A549 (cell line): ENCODE results near the gene CDKN2D. TPM values are rescaled to one million over a fixed set of nuclear protein-coding genes. Genes with fewer than 3 reads are reported as not detected.

ENCODE experiments used
- ATAC-seq, 2 experiments: fragments of 200-7000 bp in 1 of 2; fragments of >200 bp in 1 of 2; cut with Nextera tagmentation in 1 of 2; cut with Tn5 transposase in 1 of 2; 3 replicates each; pipeline versions ENCODE4 v1.8.0 to v1.9.1; 2018 to 2020; ENCODE audit warnings: mild to moderate bottlenecking in 1 of 2, moderate library complexity in 1 of 2
- CTCF ChIA-PET: fragments of 300-600 bp; sonication (Branson Sonifier 250); formaldehyde crosslinking; extraction: SDS; loops from one replicate; lab custom pipeline; 2021; ENCODE audit warnings: antibody characterized with exemption, inconsistent platforms; lab: Yijun Ruan, JAX
- POLR2A ChIA-PET: fragments of 350-600 bp; formaldehyde crosslinking; extraction: SDS; loops from one replicate; lab custom pipeline; 2021; ENCODE audit warnings: antibody characterized with exemption, inconsistent platforms; lab: Yijun Ruan, JAX
- DNase-seq, 2 experiments: peaks; one replicate each; pipeline versions ENCODE4 v3.0.0 to v3.0.0-alpha.2; 2011 to 2016; ENCODE audit warnings: low read depth in 1 of 2, low spot score in 1 of 2
- FAIRE-seq: peaks from 2 replicates; lab custom pipeline; 2011; peaks lifted over from hg19 to GRCh38; lab: Jason Lieb, UNC
- H3K27ac ChIP-seq, 2 experiments: fragments of >200 bp; sonication (Bioruptor Twin); formaldehyde crosslinking; 3 replicates each; pipeline ENCODE4 v1.5.1; 2016 to 2017
- H3K4me1 ChIP-seq: fragments of >200 bp; sonication (Bioruptor Twin); formaldehyde crosslinking; 3 replicates; pipeline ENCODE4 v1.6.1; 2016
- H3K4me2 ChIP-seq: fragments of >200 bp; sonication (Bioruptor Twin); formaldehyde crosslinking; 3 replicates; pipeline ENCODE4 v1.6.1; 2016
- H3K4me3 ChIP-seq: fragments of >200 bp; sonication (Bioruptor Twin); formaldehyde crosslinking; 3 replicates; pipeline ENCODE4 v1.5.1; 2016
- H3K9me3 ChIP-seq: fragments of >200 bp; sonication (Bioruptor Twin); formaldehyde crosslinking; 3 replicates; pipeline ENCODE4 v1.6.1; 2016
- ATOH8 ChIP-seq: fragments of 250-450 bp; sonication (Bioruptor Pico); IDR thresholded peaks from 2 replicates; pipeline ENCODE4 v1.5.0; 2020; ENCODE audit warnings: low read depth, mild to moderate bottlenecking, moderate library complexity
- BCL3 ChIP-seq: fragments of >200 bp; sonication (Bioruptor Twin); formaldehyde crosslinking; IDR thresholded peaks from 3 replicates; pipeline ENCODE4 v1.6.1; 2016
- CBX2 ChIP-seq: fragments of 200-600 bp; sonication (generic); IDR thresholded peaks from 2 replicates; pipeline ENCODE4 v1.6.1; 2016; ENCODE audit warnings: low read depth, mild to moderate bottlenecking, borderline replicate concordance
- E2F6 ChIP-seq: IDR thresholded peaks from 2 replicates; pipeline ENCODE4 v1.6.1; 2012; ENCODE audit warnings: low read depth, borderline replicate concordance
- EHF ChIP-seq: fragments of 250-450 bp; sonication (Bioruptor Pico); IDR thresholded peaks from 2 replicates; pipeline ENCODE4 v1.5.0; 2020; ENCODE audit warnings: mild to moderate bottlenecking
- ESRRA ChIP-seq: fragments of 150-350 bp; IDR thresholded peaks from 2 replicates; pipeline ENCODE4 v1.6.1; 2014; ENCODE audit warnings: mild to moderate bottlenecking, low read length, borderline replicate concordance
- HDAC2 ChIP-seq: fragments of 200-600 bp; sonication (generic); IDR thresholded peaks from 2 replicates; pipeline ENCODE4 v1.6.1; 2016
- HEYL ChIP-seq: fragments of 250-450 bp; sonication (Bioruptor Pico); IDR thresholded peaks from 2 replicates; pipeline ENCODE4 v1.8.0; 2021; ENCODE audit warnings: mild to moderate bottlenecking, moderate library complexity
- HOXA7 ChIP-seq: fragments of 250-450 bp; sonication (Bioruptor Pico); IDR thresholded peaks from 2 replicates; pipeline ENCODE4 v1.5.0; 2020; ENCODE audit warnings: mild to moderate bottlenecking, moderate library complexity
- HOXB13 ChIP-seq: fragments of 250-450 bp; sonication (Bioruptor Pico); IDR thresholded peaks from 2 replicates; pipeline ENCODE4 v1.5.0; 2020; ENCODE audit warnings: low read depth, mild to moderate bottlenecking, moderate library complexity
- JUN ChIP-seq, 2 experiments: fragments of >200 bp; sonication (Bioruptor Twin); formaldehyde crosslinking; IDR thresholded peaks; 2 replicates in 1 of 2; 3 replicates in 1 of 2; pipeline ENCODE4 v1.6.1; 2016 to 2017
- KDM1A ChIP-seq: fragments of 200-600 bp; sonication (generic); IDR thresholded peaks from 2 replicates; pipeline ENCODE4 v1.6.1; 2016; ENCODE audit warnings: low read depth, mild to moderate bottlenecking
- KDM5A ChIP-seq: fragments of 200-600 bp; sonication (generic); IDR thresholded peaks from 2 replicates; pipeline ENCODE4 v1.6.1; 2016; ENCODE audit warnings: antibody characterized with exemption, mild to moderate bottlenecking
- MAFK ChIP-seq: fragments of 450-650 bp; IDR thresholded peaks from 2 replicates; pipeline ENCODE4 v1.6.1; 2014; ENCODE audit not compliant: partially characterized antibody
- MAZ ChIP-seq: fragments of 150-350 bp; IDR thresholded peaks from 2 replicates; pipeline ENCODE4 v1.6.1; 2014; ENCODE audit warnings: antibody characterized with exemption, low read depth, low read length, borderline replicate concordance
- MYC ChIP-seq: IDR thresholded peaks from 2 replicates; pipeline ENCODE4 v1.6.1; 2012; ENCODE audit warnings: mild to moderate bottlenecking, inconsistent platforms, low read length, improper control_type of control experiment, borderline replicate concordance
- NFE2L2 ChIP-seq: fragments of 150-350 bp; conservative IDR thresholded peaks from 2 replicates; pipeline ENCODE4 v1.6.1; 2014; ENCODE audit warnings: low read length
- NPAS2 ChIP-seq: fragments of 250-450 bp; sonication (Bioruptor Pico); IDR thresholded peaks from 2 replicates; pipeline ENCODE4 v1.8.0; 2022; ENCODE audit warnings: mild to moderate bottlenecking, moderate library complexity, borderline replicate concordance
- PHF8 ChIP-seq: fragments of 200-600 bp; sonication (generic); IDR thresholded peaks from 2 replicates; pipeline ENCODE4 v1.6.1; 2016; ENCODE audit warnings: low read depth, mild to moderate bottlenecking, antibody characterized with exemption, moderate library complexity, borderline replicate concordance
- POLR2A ChIP-seq: IDR thresholded peaks from 2 replicates; pipeline ENCODE4 v1.6.1; 2012; ENCODE audit warnings: mild to moderate bottlenecking, low read length
- ZC3H11A ChIP-seq: fragments of 450-650 bp; IDR thresholded peaks from 2 replicates; pipeline ENCODE4 v1.6.1; 2014; ENCODE audit warnings: antibody characterized with exemption, mild to moderate bottlenecking
- WGBS: methylation state at CpG from one replicate; pipeline ENCODE4 v1.1.6; 2017; ENCODE audit errors: missing lambda C conversion rate; 5-methylcytosine and 5-hydroxymethylcytosine counted together
- polyA plus RNA-seq, 4 experiments: library from polyadenylated mRNA; depleted of rRNA in 3 of 4; stranded (reverse); fragments of >200 nt; fragmentation: RNase III in 1 of 4; extraction: RNeasy Plus Mini Kit Qiagen cat#74134 plus additional on column Dnase treatment in 1 of 4; gene quantifications; 2 replicates in 3 of 4; 3 replicates in 1 of 4; pipeline ENCODE4 v1.2.3, GENCODE V29; 2011 to 2017

Gene CDKN2D
- polyA plus RNA-seq, 2 of the 4 experiments (the other 2 are of a cell fraction), result 3.1 to 4.3 TPM

- peak; percentile 38 for TF ChIP-seq MAFK
- TF ChIP-seq MAZ, result no peak
- Histone ChIP-seq H3K9me3 (no peaks in the 10 kb centered on the region), H3K4me3 (peak overlapping the region; percentile 94), H3K4me1 (peaks cover 6% of the 10 kb centered on the region; the same call in 2 of the 3 replicates), H3K27ac (peak overlapping the region in 1 of 2 experiments; percentile 99; a peak in 2 of 6 replicates), H3K4me2 (peak overlapping the region; percentile 66)
- no peak for DNase-seq
- FAIRE-seq, result no peak
- WGBS, result 37% methylated on average over 2 of the region's 23 CpGs
- POLR2A ChIA-PET, result no interaction called here
- CTCF ChIA-PET, result interaction anchor here (1.2 kb wide), 1 partner anchor 11 kb away, joined by 3 read pairs; no protein-coding TSS in a partner anchor
- ATAC-seq, result no peak
These were observed 24.0 kb downstream of the CDKN2D start for GRCh38 chr19:10544753-10545251.

GRCh38 chr19:10544242-10544752 lies 24.5 kb downstream of the CDKN2D start:
- no peak for DNase-seq
- Histone ChIP-seq H3K9me3 (no peaks in the 10 kb centered on the region), H3K4me2 (peak overlapping the region; percentile 66), H3K4me3 (peak overlapping the region; percentile 94), H3K4me1 (peaks cover 6% of the 10 kb centered on the region; the same call in 2 of the 3 replicates), H3K27ac (peak overlapping the region; percentile 91 to 99)
- 32% methylated on average over 10 of the region's 22 CpGs for WGBS
- ChIA-PET POLR2A (no interaction called here), CTCF (interaction anchor here (1.2 kb wide), 1 partner anchor 12 kb away, joined by 3 read pairs; no protein-coding TSS in a partner anchor)
- FAIRE-seq, result no peak
- TF ChIP-seq ESRRA (peak; percentile 95; the same call in 1 of the 2 replicates), HDAC2 (peak; percentile 78), ATOH8 (CRISPR knock-in tag) (no peak), ZC3H11A (no peak), NFE2L2 (no peak), KDM1A (peak; percentile 79; the same call in 1 of the 2 replicates), MYC (no peak), NPAS2 (CRISPR knock-in tag) (no peak), HOXB13 (CRISPR knock-in tag) (no peak)
- ATAC-seq, result peak; percentile 38 to 49; a peak in 4 of 6 replicates

GRCh38 chr19:10543420-10544241 lies 25.1 kb downstream of the CDKN2D start, which contains the start of gene ATG4D:
Gene ATG4D (plus strand): TSS chr19:10543904. CDS start chr19:10544091, 187 bp downstream.
- WGBS, result 21% methylated on average over 2 of the region's 79 CpGs
- Histone ChIP-seq H3K4me2 (peak within 1 kb of the TSS; percentile 66), H3K9me3 (no peaks in the 10 kb centered on the region), H3K4me1 (peaks cover 6% of the 10 kb centered on the region; the same call in 2 of the 3 replicates), H3K27ac (peak within 1 kb of the TSS; percentile 91 to 99), H3K4me3 (peak within 1 kb of the TSS; percentile 94)
- POLR2A ChIA-PET, result interaction anchor here (0.5 to 0.7 kb wide), 2 partner anchors 9 to 101 kb away, joined by 3 to 5 read pairs; no protein-coding TSS in a partner anchor
- DNase-seq (peak; percentile 60 to 88), ATAC-seq (peak; percentile 89 to 90), FAIRE-seq (no peak)
- no peak for TF ChIP-seq CBX2
- TF ChIP-seq E2F6, result no peak
- TF ChIP-seq KDM5A, result 0 out of 2 replicates have a peak, but pooled peaks have one; percentile 33
- TF ChIP-seq POLR2A, result peak; percentile 79
- no peak for TF ChIP-seq HEYL
- no peak for TF ChIP-seq HOXA7
- no peak for TF ChIP-seq EHF
- TF ChIP-seq BCL3, result peak; percentile 61; the same call in 1 of the 3 replicates
- peak in 1 of 2 experiments; percentile 62; a peak in 1 of 5 replicates for TF ChIP-seq JUN (IDR thresholded peaks at IDR 0.05)
- TF ChIP-seq PHF8, result peak; percentile 76; the same call in 1 of the 2 replicates
- CTCF ChIA-PET, result interaction anchor here (1.4 to 2.8 kb wide), 3 partner anchors 25 to 173 kb away, joined by 3 to 10 read pairs (median 9); partner anchors contain the start of genes CDKN2D and DNM2
